GM18498 (cell line): Measurements from ENCODE around the gene AKAP14.
"Not testable (repeated sequence)": the region's sequence is repeated elsewhere in the genome, so short reads cannot be mapped to it uniquely, and the experiment has no call there.

Experiments
- ATAC-seq: cut with Tn5 transposase; IDR thresholded peaks from one replicate; pipeline ENCODE4 v1.9.1; 2021; ENCODE audit warnings: mild to moderate bottlenecking, moderate library complexity; ENCODE audit not compliant: unreplicated experiment

Gene AKAP14

DNA sequence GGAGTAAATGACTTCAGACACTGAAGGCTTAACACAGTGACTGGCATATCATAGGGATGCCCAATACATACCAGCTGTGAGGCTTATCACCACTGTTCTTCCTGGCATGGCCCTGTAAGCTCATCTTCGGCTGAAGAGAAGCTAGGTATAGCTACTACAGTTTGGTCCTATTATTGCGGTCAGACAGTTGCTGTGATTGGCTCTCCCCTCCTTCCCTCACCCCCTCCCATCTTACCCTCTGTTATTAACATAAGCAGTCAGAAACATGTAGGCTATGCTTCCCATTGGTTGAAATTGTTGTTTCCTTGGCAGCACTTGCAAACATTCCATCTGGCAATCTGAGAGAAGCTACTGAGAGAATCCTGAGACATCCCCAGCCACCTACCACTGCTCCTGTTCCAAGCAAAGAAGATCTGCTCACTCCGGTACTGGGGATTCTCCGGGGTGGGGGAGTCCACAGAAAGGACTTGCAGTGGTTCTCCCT lies at the start of gene AKAP14:
TSS of gene AKAP14 (plus strand) at position 51 of the 484 bp plus-strand sequence. CDS start 7,331 bp downstream, outside the sequence.
- no peak for ATAC-seq

DNA sequence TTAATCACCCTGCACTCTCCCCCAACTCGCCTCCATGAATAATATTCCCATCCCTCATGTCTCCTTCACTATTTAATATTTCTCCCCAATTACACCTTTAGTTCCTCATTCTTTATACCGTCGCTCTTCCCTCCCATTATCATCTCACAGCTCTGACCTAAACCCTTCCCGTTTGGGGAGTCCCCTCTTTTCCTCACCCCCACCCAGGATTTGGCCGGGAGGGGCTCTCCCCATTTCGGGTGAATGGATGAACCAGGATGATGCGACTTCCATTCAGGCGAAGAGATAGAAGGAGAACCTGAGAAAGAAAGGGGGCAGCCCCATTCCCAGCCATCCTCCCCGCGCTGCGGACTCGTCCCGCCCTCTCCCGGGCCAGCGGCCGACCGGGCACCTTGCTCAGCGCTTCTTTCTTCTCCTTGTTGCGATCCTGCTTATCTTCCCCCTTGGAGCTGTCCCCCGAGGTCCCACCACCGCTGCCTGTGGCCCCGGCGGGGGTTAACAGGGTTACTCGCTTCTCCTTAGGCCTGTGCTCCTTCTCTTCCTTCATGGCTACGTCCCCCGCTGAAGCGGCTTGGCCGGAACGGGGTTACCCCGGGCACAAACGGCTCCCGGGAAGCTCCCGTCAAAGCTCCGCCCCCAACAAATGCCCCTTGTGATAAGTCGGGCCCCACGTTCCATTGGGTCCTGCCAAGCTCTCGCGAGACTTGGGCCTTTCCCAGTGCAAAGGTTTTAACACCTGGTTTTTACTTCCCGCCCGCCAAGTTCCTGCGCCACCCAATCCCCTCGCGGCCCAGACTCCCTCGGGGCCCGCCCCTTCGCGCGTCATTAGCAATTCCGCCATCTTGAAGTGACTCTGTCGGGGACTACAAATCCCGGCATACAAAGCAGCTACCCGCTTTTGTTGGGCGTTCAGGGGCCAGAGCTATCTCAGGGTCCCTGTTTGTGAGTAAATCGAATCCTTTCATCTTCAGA lies 43.0 kb upstream of the AKAP14 start, which contains the start of gene UPF3B:
TSS of gene UPF3B (minus strand) at position 582 of the 972 bp plus-strand sequence. CDS start at position 547, 35 bp downstream.
- ATAC-seq, result peak; percentile 97

DNA sequence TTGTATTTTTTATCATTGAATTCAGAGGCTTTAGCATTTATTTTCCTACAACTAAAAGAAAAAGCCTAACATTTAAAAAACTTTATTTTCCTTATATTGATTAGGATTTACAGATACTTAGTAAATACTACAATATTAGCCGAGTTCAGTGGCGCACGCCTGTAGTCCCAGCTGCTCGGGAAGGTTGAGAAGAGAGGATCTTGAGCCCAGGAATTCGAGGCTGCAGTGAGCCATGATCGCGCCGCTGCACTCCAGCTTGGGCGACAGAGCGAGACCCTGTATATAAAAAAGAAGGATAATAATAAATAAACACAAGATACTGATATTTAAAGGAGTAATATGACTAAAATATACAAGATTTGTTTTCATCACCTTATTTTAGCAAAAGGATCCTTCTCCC lies 42.2 kb upstream of the AKAP14 start:
- no peak for ATAC-seq

DNA sequence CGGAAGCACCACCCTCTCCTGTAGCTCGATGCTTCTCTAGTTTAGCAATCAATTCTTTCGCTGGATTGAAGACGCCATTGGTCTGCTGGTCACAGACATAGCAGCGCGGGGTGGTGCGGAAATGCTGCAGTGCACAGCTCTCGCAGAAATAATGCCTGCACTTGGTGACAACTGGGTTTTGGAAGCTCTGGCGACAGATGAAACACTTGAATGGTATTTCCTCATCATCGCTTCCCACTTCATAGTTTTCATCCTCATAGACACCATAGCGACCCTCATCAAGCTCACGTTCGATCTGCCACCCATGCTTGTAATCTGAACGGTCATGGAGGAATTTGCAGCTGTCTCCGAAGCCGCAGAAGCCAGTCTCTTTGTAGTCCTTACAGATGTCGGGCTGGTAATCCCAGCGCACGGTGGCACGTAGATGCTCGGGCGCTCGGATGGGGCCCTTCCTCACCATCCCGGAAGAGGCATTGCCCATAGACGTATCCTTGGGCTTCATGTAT lies 25.0 kb upstream of the AKAP14 start:
- peak; percentile 13 for ATAC-seq

DNA sequence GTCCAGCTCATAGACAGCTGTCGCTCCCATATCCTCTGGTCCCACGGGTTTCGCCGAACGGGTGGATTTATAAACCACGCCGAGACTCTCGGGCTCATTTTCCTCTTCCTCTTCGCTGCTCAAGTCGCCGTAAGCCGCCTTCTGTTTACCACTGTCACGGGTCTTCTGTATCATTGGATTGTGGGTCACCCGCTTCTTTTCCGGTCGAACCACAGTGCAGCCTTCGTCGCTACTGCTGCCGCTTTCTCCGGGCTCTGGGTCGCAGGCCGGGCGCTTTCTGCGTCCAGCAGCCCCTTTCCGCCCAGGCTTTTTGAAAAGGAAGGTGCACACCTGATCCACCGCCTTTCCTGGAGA lies 24.5 kb upstream of the AKAP14 start:
- peak; percentile 43 for ATAC-seq

DNA sequence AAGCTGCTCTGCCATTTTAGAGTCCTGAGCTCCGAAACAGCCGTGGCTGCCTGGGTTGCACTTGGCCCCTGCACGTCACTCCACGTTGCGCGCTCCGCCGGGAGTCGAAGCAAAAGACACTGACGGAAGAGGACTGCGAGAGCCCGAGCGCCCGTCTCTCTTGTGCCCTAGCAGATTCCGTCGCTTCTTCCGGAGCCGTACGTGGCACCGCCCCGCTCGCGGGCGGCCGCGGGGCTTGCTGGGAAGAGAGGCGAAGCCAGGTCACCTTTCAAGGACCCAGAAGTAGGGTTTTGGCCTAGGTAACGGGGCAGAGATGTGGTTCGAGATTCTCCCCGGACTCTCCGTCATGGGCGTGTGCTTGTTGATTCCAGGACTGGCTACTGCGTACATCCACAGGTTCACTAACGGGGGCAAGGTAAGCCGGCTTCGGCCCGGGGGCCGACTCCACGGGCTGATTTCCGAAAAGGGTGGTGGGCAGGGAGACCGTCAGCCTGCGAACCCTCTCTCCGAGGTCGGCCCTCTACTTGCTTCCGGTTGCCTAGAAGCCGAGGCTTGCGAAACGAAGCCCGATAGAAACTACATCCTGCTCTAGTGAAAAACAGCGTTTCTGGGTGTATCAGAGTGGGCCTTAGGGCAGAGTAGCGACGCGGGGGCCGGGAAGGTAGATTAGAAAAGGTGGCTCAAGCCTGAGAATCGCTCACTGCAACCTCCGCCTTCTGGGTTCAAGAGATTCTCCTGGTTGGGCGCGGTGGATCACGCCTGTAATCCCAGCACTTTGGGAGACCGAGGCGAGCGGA lies 23.9 kb upstream of the AKAP14 start, which contains the start of the genes NDUFA1 and RNF113A:
TSS of gene NDUFA1 (plus strand) at position 234 of the 797 bp plus-strand sequence. CDS start at position 314, 80 bp downstream.
TSS of gene RNF113A (minus strand) at position 135 of the 797 bp plus-strand sequence. CDS start at position 15, 120 bp downstream.
- peak; percentile 92 for ATAC-seq

DNA sequence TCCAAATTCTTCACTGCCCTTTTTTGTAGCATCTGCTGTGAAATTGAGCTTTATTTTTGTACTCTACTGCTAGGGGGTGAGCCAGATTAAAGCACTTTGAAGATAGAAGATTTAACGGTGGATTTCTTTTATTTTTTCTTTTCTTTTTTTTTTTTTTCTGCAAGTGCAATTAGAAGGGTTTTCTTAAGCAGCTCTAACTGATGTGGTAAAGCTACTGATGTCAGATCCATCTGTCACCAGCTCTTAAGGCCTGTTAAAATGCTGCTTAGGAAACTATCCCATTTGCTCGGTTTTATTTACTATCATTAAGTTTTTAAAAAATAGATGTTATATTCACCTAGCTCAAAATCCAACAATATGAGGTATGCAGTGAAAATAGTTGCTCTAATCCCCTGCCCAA lies 17.0 kb upstream of the AKAP14 start:
- ATAC-seq, result no peak

DNA sequence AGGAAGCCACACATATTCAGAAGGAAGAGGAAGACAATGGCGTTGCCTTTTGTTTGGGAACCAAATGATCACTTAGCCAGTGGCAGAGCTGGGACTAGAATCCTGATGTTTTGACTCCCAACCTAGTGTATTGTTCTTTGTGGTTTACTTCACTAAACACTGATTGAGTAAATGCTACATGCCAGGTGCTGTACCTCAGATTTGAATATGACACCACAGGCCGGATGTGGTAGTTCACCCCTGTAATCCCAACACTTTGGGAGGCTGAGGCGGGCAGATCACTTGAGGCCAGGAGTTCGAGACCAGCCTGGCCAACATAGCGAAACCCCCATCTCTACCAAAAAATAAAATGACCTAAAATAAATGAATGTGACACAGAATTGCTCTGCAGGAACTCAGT lies 15.6 kb upstream of the AKAP14 start:
- no peak for ATAC-seq

DNA sequence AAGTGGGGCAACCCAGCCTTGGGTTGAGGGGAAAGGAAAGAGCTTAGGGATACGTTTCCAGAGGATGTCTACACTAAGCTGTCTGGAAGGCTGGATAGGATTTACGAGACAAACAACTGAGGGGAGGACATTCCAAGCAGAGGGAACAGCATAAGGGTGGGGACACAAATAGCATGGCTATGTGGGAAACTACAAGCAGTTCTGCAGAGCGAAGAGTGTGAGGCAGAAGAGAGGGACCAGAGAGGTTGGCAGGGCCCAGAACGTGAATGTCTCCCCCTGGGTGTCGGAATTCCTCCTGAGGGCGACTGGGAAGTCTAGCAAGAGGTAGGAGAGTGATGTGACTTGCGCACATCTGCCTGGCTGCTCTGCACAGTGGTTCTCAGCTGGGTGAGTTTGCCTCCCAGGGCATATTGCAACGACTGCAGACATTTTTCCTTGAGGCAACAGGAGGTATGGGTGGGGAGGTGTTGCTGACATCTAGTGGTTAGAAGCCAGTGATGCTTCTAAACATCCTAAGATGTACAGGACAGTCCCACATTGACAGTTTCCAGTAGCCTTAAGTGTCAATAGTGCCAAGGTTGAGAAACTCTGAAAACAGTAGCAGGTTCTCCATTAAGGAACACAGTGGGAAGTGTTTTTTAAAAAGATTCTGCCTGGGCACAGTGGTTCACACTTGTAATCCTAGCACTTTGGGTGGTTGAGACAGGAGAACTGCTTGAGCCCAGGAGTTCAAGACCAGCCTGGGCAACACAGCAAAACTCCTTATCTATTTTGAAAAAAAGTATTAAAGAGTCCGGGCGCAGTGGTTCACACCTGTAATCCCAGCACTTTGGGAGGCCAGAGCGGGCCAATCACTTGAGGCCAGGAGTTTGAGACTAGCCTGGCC lies 14.9 kb upstream of the AKAP14 start:
- peak; percentile 69 for ATAC-seq

DNA sequence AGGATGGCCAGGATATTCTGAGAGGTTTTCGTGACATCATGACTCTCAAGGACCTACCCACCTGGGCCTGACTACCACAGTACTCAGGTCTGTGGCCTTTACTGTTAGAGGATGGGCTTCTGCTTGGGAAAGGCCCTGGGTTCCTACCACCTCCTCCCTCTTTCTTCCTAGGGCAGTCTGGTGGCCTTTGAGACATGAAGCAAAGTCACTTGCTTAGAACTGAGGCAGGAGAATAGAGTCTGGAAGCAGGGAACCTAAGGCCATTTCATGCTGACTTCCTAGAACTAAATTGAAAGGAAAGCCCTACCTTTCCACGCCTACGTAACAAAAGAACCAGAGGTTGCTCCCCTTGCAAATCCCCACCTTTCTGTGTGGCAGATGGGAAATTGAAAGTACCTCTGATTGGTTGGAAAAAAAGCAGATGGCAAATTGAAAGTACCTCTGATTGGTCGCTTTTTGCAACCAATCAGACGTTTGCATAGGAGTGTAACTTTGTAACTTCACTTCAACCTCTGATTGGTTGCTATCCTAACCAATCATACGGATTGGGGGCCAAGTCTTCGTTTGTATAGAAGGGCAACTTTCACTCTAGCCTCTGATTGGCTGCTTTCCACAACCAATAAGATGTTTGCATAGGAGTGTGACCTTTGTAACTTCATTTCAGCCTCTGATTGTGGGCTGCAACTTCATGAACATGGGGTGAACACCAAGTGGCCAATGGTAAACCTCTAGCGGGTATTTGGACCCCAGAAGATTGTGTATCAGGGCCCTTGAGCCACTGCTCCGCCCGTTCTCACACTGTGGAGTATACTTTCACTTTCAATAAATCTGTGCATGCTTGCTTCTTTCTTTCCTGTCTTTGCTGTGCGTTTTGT lies 9.9 kb upstream of the AKAP14 start:
- no peak for ATAC-seq

DNA sequence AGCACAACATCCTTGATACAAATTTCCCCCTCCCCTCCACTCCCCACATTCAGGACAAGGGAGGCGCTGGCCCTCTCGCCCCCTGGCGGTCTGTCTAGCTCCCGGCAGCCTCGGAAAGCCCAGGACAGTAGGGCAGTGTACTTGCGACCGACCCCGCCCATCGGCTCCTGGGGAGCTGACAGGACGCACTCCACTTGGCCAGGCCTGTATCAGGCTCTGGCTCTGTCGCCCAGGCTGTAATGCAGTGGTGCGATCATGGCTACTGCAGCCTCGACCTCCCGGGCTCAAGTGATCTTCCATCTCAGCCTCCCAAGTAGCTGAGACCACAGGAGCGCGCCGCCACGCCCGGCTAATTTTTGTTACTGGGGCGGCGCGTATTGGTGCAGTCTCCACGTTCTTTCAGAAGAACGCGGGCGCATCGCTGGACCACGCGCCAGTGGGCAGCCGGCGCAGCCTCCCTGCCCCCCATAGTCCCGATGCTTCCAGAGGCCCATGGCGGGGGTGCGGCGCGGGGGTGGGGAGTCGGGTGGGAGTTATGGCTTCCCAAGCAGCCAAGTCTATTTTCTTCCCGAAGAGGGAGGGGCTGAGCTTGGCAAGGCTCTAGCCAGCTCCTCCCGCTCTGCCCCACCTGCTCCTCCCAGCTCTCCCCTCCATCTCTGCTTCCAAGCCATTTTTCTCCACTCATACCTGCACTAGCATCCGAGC lies 7.8 kb upstream of the AKAP14 start:
- ATAC-seq, result peak; percentile 81

DNA sequence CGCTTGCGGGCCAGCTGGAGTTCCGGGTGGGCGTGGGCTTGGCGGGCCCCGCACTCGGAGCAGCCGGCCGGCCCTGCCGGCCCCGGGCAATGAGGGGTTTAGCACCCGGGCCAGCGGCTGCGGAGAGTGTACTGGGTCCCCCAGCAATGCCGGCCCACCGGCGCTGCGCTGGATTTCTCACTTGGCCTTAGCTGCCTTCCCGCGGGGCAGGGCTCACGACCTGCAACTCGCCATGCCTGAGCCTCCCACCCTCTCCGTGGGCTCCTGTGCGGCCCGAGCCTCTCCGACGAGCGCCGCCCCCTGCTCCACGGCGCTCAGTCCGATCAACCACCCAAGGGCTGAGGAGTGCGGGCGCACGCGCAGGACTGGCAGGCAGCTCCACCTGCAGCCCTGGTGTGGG lies 5.1 kb upstream of the AKAP14 start:
- ATAC-seq, result not testable (repeated sequence)

DNA sequence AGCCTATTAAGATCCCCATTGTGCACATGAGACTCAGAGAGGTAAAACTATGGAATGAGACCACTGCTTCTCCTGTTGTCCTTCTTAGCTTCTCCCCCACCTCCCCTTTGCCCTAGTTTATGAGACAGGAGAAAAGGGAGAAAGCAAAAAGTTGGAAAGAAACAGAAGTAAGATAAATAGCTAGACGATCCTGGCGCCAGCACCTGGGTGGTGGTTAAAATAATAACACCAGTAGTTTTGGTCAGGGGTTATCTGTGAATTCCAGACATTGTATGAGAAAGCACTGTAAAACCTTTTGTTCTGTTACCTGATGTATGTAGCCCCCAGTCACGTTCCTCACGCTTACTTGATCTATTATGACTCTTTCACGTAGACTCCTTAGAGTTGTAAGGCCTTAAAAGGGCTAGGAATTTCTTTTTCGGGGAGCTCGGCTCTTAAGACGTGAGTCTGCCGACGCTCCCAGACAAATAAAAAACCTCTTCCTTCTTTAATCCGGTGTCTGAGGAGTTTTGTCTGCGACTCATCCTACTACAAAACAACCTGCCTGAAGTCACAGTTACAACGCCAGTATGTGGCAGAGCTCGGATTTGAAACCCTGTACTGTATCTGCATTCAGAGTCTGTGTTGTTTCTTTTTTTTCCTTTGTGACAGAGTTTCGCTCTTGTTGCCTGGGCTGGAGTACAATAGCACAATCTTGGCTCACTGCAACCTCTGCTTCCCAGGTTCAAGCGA lies 3.6 kb upstream of the AKAP14 start:
- ATAC-seq, result not testable (repeated sequence)

DNA sequence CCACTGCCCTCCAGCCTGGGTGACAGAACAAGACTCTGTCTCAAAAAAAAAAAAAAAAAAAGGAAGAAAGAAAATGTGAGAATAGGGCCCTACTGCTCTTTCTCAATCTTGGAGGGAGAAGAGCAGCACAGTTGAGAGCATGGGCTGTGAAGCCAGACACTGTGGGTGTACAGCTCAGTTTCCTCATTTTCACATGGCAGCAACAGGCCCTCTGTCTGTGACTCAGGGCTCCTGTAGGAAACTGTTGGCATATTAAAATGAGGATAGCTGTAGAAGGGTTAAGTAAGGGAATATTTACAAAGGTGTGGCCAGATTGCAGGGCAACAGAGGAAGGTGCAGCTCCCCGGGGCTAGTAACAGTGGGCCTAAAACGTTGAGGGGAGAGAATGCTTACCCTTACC lies 3.4 kb downstream of the AKAP14 start:
- ATAC-seq, result no peak

DNA sequence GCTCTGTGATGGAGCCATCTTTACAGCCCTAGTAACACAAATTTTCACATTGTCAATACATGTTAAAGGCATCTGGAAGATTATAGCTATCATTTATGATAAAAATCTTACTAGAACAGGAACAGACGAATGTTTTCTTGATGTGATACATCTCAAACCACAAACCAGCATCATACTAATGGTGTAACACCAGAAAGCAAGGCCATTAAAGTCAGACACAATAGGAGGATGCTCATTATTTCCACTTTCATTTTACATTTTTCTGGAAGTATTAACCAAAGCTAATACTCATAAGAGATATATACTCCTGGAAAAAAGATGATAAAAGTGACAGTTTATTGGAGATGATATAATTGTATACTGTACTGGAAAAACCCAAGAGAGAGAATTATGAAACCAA lies 5.3 kb downstream of the AKAP14 start:
- no peak for ATAC-seq

DNA sequence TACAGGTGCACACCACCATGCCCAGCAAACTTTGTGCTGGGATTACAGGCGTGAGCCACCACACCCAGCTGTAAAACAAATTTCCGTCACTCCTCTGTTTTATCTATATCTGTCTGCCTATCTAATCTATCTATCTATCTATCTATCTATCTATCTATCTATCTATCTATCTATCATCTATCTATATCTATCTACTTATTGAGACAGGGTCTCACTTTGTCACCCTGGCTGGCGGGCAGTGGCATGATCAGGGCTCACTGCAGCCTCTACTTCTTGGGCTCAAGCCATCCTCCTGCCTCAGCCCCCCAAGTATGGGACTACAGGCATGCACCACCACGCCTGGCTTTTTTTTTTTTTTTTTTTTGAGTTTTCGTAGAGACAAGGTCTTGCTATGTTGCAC lies 20.6 kb downstream of the AKAP14 start:
- no peak for ATAC-seq

DNA sequence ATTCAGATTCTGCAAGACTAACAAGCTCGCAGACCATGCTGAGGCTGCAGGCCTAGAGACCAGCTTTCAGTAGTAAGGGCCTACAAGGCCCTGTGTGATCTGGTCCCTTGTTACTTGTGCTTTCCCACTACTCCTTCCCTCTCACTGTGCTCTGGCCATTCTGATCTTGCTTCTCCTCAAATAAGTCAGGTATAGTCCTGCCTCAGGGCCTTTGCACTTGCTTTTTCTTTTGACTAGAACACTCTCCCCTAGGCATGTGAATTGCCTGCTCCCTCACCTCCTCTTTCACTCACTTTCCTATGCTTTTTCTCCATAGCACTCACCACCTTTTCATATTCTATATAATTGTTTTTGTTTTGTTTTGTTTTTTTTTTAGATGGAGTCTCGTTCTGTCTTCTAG lies 22.2 kb downstream of the AKAP14 start:
- no peak for ATAC-seq
